MCF 10A (cell line): ENCODE results near the gene ECI1. TPM values are rescaled to one million over a fixed set of nuclear protein-coding genes. Genes with fewer than 3 reads are reported as not detected.
"Not testable (repeated sequence)": the region's sequence is repeated elsewhere in the genome, so short reads cannot be mapped to it uniquely, and the experiment has no call there.

Experiments
- BruUV-seq: library from RNA; stranded (reverse); fragments of 400-500 nt; replicated peaks from 2 replicates; lab custom pipeline; 2021; lab: Mats Ljungman, UMichigan
- CTCF ChIA-PET: fragments of 300-600 bp; sonication (Branson Sonifier 250); formaldehyde crosslinking; extraction: SDS; loops from one replicate; lab custom pipeline; 2021; ENCODE audit warnings: antibody characterized with exemption, inconsistent platforms; lab: Yijun Ruan, JAX
- POLR2A ChIA-PET: fragments of 300-600, 350-650 bp; sonication (Branson Sonifier 250); formaldehyde crosslinking; extraction: SDS; loops from one replicate; lab custom pipeline; 2020; ENCODE audit warnings: antibody characterized with exemption, inconsistent platforms; lab: Yijun Ruan, JAX
- DNase-seq: peaks from one replicate; pipeline ENCODE4 v3.0.0-alpha.2; 2018; ENCODE audit not compliant: unreplicated experiment
- H3K27ac Mint-ChIP-seq: one replicate; pipeline ENCODE4 v1.8.0; 2022; ENCODE audit warnings: mild to moderate bottlenecking, low read depth, mixed read lengths; ENCODE audit not compliant: unreplicated experiment
- H3K27me3 Mint-ChIP-seq: one replicate; pipeline ENCODE4 v1.8.0; 2022; ENCODE audit warnings: mixed read lengths; ENCODE audit not compliant: insufficient read depth, unreplicated experiment
- H3K36me3 Mint-ChIP-seq: one replicate; pipeline ENCODE4 v1.8.0; 2022; ENCODE audit warnings: mild to moderate bottlenecking, moderate library complexity, mixed read lengths; ENCODE audit not compliant: insufficient read depth, unreplicated experiment
- H3K4me1 Mint-ChIP-seq: one replicate; pipeline ENCODE4 v1.8.0; 2022; ENCODE audit warnings: mixed read lengths; ENCODE audit not compliant: insufficient read depth, unreplicated experiment
- H3K4me3 Mint-ChIP-seq: one replicate; pipeline ENCODE4 v1.8.0; 2022; ENCODE audit warnings: mild to moderate bottlenecking, moderate library complexity, mixed read lengths; ENCODE audit not compliant: unreplicated experiment
- H3K9me3 Mint-ChIP-seq: one replicate; pipeline ENCODE4 v1.8.0; 2022; ENCODE audit warnings: mixed read lengths; ENCODE audit not compliant: unreplicated experiment
- CTCF ChIP-seq: fragments of 200-600 bp; IDR thresholded peaks from one replicate; pipeline ENCODE4 v1.8.0; 2022; ENCODE audit warnings: antibody characterized with exemption, mild to moderate bottlenecking; ENCODE audit not compliant: unreplicated experiment
- intact Hi-C: fragments of 100-400 bp; cut with micrococcal nuclease; formaldehyde crosslinking; loops from 2 replicates; pipeline ENCODE4 v1.14.1; 2022
- total RNA-seq: library from RNA; stranded (reverse); gene quantifications from 2 replicates; pipeline ENCODE4 v1.2.3, GENCODE V29; 2022

Gene ECI1
- total RNA-seq, 1 experiment from 2014 or later = 115 TPM

GRCh38 chr16:2242598-2242997, 8.8 kb downstream of the ECI1 start:
- H3K27me3 Mint-ChIP-seq = no peaks in the 10 kb centered on the region
- H3K27ac Mint-ChIP-seq = no peak overlapping the region
- no TSS peak for BruUV-seq
- peaks cover 5% of the 10 kb centered on the region for H3K4me1 Mint-ChIP-seq
- ChIA-PET POLR2A (interaction anchor here (0.8 kb wide), 1 partner anchor 9 kb away, joined by 6 read pairs; the partner anchor contains the start of gene ECI1), CTCF (interaction anchor here (0.7 kb wide), 1 partner anchor 87 kb away, joined by 3 read pairs; the partner anchor contains the start of gene TRAF7)
- no peak for DNase-seq
- intact Hi-C loops = no loop called here
- no peak for TF ChIP-seq CTCF
- H3K9me3 Mint-ChIP-seq = no peaks in the 10 kb centered on the region
- H3K36me3 Mint-ChIP-seq = peaks cover 65% of the 10 kb centered on the region
- no peak overlapping the region for H3K4me3 Mint-ChIP-seq

- H3K4me1 Mint-ChIP-seq, H3K9me3 Mint-ChIP-seq, H3K27ac Mint-ChIP-seq, DNase-seq, intact Hi-C loops, H3K27me3 Mint-ChIP-seq, H3K4me3 Mint-ChIP-seq, BruUV-seq: not testable (repeated sequence)
- CTCF ChIA-PET = interaction anchor here (1.5 kb wide), 1 partner anchor 11 kb away, joined by 6 read pairs; the partner anchor contains the start of gene ECI1
- POLR2A ChIA-PET = interaction anchor here (0.7 to 2.7 kb wide), 2 partner anchors 11 to 275 kb away, joined by 3 to 13 read pairs; partner anchors contain the start of gene ECI1
- H3K36me3 Mint-ChIP-seq = peaks cover 69% of the 10 kb centered on the region
Measured at GRCh38 chr16:2240331-2240730, 11.1 kb downstream of the ECI1 start.

GRCh38 chr16:2238838-2239675, 12.3 kb downstream of the ECI1 start:
- Mint-ChIP-seq H3K4me3 (no peak overlapping the region), H3K27me3 (no peaks in the 10 kb centered on the region), H3K36me3 (peaks cover 71% of the 10 kb centered on the region), H3K4me1 (peaks cover 5% of the 10 kb centered on the region), H3K9me3 (no peaks in the 10 kb centered on the region), H3K27ac (no peak overlapping the region)
- BruUV-seq = no TSS peak
- TF ChIP-seq CTCF = no peak
- ChIA-PET CTCF (interaction anchor here (0.5 to 0.6 kb wide), 2 partner anchors 99 to 279 kb away, joined by 3 read pairs; no protein-coding TSS in a partner anchor), POLR2A (interaction anchor here (0.7 to 1.6 kb wide), 4 partner anchors 9 to 255 kb away, joined by 3 to 15 read pairs (median 3); partner anchors contain the start of genes ECI1 and GFER)
- intact Hi-C loops = no loop called here
- no peak for DNase-seq

- peaks cover 71% of the 10 kb centered on the region for H3K36me3 Mint-ChIP-seq
- no peak overlapping the region for H3K4me3 Mint-ChIP-seq
- POLR2A ChIA-PET = interaction anchor here (0.7 to 1.6 kb wide), 3 partner anchors 10 to 254 kb away, joined by 3 to 15 read pairs (median 3); partner anchors contain the start of genes ECI1 and GFER
- H3K27ac Mint-ChIP-seq = no peak overlapping the region
- intact Hi-C loops = no loop called here
- H3K27me3 Mint-ChIP-seq = no peaks in the 10 kb centered on the region
- no TSS peak for BruUV-seq
- H3K4me1 Mint-ChIP-seq = peaks cover 5% of the 10 kb centered on the region
- no peak for DNase-seq
- no peak for TF ChIP-seq CTCF
- CTCF ChIA-PET = interaction anchor here (0.5 kb wide), 1 partner anchor 98 kb away, joined by 3 read pairs; no protein-coding TSS in a partner anchor
- no peaks in the 10 kb centered on the region for H3K9me3 Mint-ChIP-seq
Measured at GRCh38 chr16:2238150-2238837, 13.1 kb downstream of the ECI1 start.
